Measurements from ENCODE around the gene DAPK1.

- TF ChIP-seq, protein P1, sequence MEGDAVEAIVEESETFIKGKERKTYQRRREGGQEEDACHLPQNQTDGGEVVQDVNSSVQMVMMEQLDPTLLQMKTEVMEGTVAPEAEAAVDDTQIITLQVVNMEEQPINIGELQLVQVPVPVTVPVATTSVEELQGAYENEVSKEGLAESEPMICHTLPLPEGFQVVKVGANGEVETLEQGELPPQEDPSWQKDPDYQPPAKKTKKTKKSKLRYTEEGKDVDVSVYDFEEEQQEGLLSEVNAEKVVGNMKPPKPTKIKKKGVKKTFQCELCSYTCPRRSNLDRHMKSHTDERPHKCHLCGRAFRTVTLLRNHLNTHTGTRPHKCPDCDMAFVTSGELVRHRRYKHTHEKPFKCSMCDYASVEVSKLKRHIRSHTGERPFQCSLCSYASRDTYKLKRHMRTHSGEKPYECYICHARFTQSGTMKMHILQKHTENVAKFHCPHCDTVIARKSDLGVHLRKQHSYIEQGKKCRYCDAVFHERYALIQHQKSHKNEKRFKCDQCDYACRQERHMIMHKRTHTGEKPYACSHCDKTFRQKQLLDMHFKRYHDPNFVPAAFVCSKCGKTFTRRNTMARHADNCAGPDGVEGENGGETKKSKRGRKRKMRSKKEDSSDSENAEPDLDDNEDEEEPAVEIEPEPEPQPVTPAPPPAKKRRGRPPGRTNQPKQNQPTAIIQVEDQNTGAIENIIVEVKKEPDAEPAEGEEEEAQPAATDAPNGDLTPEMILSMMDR (IDR thresholded peaks at IDR 0.05) = no peak
- TF ChIP-seq, protein P2, sequence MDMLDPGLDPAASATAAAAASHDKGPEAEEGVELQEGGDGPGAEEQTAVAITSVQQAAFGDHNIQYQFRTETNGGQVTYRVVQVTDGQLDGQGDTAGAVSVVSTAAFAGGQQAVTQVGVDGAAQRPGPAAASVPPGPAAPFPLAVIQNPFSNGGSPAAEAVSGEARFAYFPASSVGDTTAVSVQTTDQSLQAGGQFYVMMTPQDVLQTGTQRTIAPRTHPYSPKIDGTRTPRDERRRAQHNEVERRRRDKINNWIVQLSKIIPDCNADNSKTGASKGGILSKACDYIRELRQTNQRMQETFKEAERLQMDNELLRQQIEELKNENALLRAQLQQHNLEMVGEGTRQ (IDR thresholded peaks at IDR 0.05; ENCODE audit: borderline replicate concordance, low read depth, low read length) = no peak
- TF ChIP-seq FOXM1 (IDR thresholded peaks at IDR 0.05; ENCODE audit: low read depth) (no peak), TAF1 (IDR thresholded peaks at IDR 0.05; ENCODE audit: borderline replicate concordance, low read depth, low read length) (no peak)
Measured at GRCh38 chr9:87529671-87530070, 32.0 kb downstream of the DAPK1 start.

All from SK-N-SH (cell line).